Measurements from ENCODE around the gene RGS2.

Gene RGS2

DNA sequence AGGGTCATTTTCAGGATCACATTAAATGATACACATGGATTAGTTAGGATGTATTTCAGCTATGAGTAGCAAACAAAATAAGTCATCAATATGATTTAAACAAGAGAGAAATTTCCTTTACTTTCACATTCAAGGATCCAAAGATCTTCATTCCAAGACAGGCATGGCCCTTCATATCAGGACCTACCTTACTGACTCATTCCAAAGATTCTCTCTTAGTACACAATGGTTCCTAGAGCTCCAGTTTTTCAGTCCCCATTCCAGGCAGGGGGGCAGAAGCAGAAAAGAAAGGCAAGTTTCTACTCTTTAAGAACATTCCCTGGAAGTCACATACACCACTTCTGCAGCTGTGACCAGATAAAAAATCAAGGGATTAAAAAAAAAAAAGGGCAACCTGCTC lies 23.7 kb downstream of the RGS2 start:
- DNase-seq = no peak

DNA sequence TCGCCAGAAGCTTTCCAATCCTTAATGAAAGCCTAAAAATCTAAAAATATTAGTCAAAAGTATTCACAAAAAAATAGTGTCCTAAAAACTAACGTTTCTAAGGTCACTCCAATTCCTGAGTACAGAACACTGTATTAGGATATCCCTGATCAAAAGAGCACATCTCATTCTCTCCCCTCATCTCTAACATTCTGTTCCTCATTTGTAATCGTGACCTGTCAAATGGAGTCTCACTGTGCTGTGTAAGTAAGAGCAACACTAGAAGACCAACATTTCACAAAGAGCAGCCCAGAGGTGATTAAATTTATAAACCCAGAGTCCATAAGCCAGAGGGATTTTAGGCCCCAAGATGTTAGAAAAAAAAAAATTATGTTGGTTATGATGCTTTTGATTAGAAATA lies 26.3 kb downstream of the RGS2 start:
- no peak for DNase-seq

DNA sequence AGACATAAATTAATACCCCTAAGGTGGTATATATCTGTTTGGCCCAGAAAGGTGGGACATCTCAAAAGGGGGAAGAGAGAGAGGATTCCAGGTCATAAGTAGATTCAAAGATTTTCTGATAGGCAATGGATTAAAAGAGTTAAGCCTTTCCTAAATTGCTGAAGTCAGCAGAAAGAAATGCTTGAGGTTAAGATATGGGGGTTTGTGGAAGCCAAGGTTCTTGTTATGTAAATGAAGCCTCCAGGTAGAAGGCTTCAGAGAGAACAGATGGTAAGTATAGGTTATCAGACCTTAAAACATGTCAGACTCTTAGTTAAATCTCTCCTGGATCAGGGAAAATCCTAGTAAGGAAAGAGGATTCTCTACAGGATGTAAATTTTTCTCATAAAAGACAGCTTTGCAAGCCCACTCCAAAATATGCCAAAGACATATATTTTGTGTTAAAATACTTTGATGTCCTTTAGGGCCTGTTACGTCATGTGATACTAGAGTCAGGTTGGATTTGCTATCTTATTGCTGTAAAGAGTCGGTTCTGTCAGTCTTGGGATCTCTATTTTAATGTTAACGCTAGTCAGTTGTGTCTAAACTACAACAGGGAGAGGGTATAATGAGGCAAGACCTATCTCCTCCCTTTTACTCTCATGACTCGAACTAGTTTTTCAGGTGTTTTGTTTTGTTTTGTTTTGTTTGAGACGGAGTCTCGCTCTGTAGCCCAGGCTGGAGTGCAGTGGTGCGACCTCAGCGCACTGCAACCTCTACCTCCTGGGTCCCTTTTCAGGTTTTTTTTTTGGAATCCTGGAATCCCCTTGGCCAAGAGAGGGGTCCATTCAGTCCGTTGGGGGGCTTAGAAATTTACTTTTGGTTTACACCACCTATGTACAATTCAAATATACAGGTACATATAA lies 30.6 kb downstream of the RGS2 start:
- no peak for DNase-seq

GRCh38 chr1:192844360-192844759 lies 35.5 kb downstream of the RGS2 start:
- DNase-seq = no peak

DNA sequence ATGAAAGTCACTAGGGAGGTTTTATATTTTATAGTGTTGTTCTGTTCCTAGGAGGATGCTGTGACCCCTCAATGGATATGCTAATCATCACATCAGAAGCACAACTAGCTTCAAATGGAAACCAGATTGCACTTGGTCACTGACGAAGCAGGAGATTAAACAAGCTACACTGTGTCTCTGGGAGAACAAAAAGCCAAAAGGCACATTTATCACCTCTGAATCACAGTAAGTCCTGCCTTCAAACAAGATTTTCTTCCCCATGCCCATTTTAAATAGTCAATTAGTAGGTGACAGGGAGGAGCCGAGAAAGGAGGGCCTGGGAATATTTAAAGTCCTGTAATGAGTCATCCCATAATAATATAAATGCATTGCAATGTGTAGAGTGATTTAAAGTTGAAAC lies 38.1 kb downstream of the RGS2 start:
- no peak for DNase-seq

- no peak for DNase-seq
Observed at GRCh38 chr1:192849011-192849410, 40.2 kb downstream of the RGS2 start.

GRCh38 chr1:192849442-192849841 lies 40.6 kb downstream of the RGS2 start:
- DNase-seq = no peak

- no peak for DNase-seq
Observed at GRCh38 chr1:192852001-192852947, 43.4 kb downstream of the RGS2 start.

- no peak for DNase-seq
Observed at GRCh38 chr1:192858456-192858855, 49.6 kb downstream of the RGS2 start.

GRCh38 chr1:192859808-192860207 lies 51.0 kb downstream of the RGS2 start:
- no peak for DNase-seq

DNA sequence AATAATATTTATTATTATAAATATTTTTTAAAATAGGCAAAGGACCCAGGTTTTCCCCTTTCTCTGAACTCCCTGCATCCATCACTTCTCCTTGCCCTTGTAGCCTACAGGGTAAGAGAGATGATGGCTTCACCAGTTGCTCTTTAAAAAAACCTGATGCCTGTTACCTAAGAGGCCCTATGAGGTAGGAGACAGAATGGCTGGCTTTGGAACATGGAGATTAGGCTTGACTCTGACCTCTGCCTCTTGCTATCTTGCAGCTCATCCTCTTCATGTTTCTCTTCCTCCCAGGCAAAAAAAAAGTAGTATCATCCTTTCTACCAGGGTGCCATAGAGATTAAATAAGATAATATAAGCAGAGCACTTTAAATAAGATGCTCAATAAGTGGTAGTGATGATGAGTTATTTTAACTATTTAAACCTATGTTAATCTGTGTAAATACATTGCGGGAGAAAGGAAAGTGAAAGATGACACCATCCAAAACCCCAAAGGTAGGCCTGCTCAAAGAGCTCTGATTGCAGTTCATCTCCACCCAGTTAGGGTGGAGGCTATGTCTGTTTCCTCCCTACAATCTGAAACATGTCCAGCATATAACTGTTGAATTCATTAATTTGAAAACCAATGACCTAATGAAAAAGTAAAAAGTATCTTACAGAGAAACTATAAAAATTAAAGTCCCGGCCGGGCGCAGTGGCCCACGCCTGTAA lies 51.8 kb downstream of the RGS2 start:
- no peak for DNase-seq

DNA sequence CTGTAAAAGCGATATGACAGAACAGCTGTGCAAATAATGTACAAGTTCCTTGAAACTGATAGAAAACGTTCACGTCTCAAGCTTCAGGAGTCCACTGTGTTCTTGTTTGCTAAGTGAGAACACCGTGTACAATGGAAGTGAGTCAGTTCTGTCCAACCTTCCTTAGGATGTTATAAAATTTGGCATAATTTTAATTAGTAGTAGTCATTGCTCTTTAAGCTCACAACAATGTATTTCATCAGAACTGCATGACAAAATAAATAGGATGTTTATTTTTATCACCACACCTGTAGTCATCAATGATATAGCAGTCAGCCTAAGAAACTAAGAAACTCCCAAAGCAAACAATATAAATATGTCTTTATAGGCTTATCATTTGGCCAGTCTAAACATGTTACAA lies 53.0 kb downstream of the RGS2 start:
- DNase-seq = no peak

Measured in NCI-H187 (cell line).